GM12874 (cell line): ENCODE results near the gene SEZ6L2.

Experiments
- TF ChIP-seq, protein P1 (sequence below): IDR thresholded peaks from 2 replicates; pipeline ENCODE4 v1.5.1; 2011; ENCODE audit warnings: low read depth, mild to moderate bottlenecking, control low read depth, low read length, moderate library complexity; ENCODE audit not compliant: insufficient read depth

Gene SEZ6L2

DNA sequence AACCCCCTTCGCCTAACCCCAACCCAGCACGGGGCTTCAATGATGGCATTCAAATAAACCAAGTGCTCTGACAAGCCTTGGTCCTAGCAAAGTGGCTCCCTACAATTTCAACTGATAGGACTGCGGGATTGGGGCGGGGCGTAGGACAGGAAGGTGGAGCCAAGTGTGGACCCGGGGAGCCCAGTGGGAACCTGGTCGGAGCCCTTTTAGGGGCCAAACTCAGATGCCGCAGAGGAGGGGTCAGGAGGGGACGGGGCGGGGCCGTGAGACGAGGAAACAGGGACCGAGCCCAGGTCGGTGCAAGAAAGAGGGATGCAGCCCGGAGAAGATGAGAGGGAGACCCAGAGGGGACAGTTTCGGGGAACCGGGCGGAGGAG lies 23.1 kb downstream of the SEZ6L2 start:
- TF ChIP-seq, protein P1, sequence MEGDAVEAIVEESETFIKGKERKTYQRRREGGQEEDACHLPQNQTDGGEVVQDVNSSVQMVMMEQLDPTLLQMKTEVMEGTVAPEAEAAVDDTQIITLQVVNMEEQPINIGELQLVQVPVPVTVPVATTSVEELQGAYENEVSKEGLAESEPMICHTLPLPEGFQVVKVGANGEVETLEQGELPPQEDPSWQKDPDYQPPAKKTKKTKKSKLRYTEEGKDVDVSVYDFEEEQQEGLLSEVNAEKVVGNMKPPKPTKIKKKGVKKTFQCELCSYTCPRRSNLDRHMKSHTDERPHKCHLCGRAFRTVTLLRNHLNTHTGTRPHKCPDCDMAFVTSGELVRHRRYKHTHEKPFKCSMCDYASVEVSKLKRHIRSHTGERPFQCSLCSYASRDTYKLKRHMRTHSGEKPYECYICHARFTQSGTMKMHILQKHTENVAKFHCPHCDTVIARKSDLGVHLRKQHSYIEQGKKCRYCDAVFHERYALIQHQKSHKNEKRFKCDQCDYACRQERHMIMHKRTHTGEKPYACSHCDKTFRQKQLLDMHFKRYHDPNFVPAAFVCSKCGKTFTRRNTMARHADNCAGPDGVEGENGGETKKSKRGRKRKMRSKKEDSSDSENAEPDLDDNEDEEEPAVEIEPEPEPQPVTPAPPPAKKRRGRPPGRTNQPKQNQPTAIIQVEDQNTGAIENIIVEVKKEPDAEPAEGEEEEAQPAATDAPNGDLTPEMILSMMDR: no peak

DNA sequence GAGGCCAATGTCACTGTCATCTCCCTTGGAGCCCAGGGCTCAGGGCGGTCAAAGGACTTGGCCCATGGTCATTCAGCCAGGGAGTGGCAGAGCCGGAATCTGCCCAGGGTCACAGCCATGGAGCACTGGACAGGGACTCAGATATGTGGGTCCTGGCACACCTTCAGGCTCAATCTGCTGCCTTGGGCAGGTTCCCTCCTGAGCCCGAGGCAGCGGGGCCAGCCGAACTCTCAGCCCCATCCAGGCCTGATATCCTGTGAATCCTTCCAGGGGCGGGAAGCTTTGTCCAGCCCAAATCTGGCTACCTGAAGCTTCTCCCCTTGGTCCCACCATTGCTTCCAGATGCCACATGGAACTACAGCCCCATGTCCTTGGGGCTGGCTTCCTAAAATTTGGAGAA lies 24.1 kb downstream of the SEZ6L2 start:
- TF ChIP-seq, protein P1: no peak

DNA sequence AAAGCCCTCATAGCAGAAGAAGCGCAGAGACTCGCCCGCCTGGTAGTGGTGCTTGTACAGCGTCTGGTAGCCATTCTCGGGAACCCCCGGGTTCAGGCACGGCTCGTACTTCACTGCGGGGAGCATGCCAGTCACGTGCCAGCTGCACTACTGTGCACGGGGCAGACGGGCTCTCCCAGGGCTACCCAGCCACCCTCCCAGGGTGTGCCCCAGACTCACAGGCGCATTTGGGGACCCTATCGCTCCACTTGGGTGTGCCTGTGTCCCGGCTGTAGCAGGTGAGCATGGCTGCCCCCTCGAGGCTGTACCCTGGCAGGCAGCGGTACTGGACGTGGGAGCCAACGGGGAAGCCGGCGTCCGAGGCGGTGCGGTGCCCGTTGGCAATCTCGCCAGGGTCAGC lies 26.0 kb downstream of the SEZ6L2 start:
- TF ChIP-seq, protein P1: no peak

DNA sequence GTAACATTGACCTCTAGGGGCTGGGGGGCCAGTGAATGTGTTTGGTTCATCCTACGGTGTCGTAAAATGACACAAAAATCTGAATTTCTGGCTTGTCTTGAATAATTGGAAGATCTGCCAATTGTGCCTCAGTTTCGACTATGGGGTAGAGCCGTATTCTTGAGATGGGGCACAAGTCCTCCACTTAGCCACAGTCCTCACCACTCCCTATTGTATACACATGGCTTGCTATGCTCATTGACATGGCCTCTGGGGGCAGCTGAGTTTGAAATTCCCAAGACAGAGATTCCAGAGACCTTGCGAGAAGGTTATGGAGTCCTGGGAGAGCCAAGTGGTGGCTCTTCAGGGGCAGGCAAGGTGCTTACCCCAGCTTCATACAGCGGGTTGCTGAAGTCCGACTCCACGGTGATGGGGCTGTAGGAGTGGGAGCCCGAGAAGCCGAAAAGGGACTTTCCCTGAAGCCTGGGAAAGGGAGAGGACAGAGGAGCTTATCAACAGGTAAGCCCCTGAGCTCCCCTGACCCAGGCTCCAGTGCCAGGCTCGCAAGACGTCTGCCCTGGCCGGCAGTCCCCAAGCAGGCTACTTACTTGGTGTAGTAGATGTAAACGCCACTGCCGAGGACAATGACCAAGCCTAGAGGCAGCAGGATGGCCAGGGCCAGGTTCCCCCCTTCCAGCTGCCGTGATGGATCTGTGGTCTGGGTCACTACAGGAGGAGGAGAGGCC lies 27.4 kb downstream of the SEZ6L2 start:
- TF ChIP-seq, protein P1: no peak

DNA sequence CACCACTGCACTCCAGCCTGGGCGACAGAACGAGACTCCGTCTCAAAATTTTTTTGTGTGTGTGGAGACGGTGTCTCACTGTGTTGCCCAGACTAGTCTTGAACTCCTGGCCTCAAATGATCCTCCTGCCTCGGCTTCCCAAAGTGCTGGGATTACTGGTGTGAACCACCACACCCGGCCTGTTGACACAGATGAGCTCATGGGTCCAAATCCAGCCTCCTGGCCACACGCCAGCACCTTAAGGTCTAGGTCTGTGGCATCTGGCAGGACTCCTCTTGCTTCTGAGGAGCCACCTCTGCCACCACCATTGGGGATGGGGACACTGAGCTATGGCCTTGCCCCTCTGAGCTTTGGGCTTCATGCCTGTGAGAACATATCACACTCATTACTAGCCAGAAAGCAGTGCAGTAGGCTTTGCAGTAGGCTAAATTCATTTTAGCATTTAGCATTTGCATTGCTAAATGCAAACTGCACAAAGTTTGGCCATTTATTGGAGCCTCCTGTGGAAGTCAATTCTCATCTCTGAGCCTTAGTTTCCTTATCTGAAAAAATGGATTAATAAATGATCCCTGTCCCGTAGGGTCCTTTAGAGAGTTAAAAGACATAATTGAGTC lies 30.8 kb downstream of the SEZ6L2 start:
- TF ChIP-seq, protein P1: no peak

DNA sequence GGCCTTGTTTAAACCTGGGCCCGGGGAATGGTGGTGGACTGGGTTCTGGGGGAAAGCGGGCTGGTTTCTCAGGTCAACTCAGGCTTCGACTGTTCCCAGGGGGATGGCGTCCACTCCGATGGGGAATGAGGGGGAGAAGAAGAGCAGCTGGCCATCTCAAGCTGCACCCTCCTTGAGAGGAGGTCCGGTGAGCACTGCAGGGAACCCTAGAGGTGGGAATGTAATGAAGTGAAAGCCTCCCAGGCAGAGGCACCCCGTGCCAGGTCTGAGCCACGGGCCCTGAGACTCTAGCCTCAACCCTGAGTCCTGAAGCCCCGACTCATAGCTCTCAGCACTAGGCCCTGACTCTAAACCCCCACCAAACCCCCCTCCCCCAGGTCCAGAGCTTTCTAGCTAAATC lies 35.1 kb downstream of the SEZ6L2 start:
- TF ChIP-seq, protein P1: no peak

DNA sequence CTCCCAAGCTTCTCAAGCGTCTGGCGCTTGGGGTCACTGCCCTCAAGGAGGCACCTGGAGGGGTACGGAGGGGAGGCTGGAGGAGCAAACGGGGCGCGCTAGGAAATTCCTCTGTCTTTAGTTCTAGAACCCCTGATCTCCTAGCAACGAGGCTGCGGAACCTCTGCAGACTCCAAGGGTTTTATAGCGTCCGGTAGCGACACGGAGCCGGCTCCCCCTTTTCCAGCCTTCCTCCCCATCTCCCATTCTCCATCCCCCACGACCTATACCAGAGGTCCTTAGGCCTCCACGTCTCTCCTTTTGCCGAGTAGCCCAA lies 35.7 kb downstream of the SEZ6L2 start:
- TF ChIP-seq, protein P1: no peak
